ENCODE measurements around the gene DENND2D.
"Not testable (repeated sequence)": the region's sequence is repeated elsewhere in the genome, so short reads cannot be mapped to it uniquely, and the experiment has no call there.

The DENND2D gene

GRCh38 chr1:111221633-111222291, 21.3 kb upstream of the DENND2D start:
- DNase-seq: no peak

- no peak for DNase-seq
Observed at GRCh38 chr1:111221276-111221632, 20.8 kb upstream of the DENND2D start.

DNA sequence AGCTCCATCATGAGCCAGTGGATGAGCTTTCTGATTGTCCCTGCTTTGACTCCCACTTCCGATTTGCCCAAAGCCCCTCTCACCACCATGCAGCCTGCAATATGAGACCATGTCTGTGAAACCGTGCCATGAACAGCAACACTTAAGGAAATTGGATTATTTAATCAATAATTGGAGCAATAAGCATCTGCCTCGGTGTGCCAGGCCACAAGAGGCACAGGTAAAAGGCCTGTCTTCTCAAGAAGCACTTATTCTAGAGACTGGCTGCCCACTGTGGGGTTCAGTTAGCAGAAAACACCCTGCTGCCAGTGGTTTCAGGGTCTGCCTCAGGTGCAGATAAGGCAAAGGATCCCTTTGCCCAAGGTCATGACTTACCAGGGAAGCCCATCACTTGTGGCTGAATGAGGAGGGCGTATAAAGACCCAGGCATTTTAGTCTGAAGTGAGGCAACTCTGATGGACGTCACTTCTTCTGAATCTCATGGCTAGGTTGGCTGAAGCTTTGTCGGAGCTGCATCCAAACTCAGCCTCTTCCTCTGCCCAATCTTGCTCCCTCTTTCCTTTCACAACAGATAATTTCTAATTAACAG, 19.9 kb upstream of the DENND2D start:
- no peak for DNase-seq

GRCh38 chr1:111219557-111220286, 19.3 kb upstream of the DENND2D start:
- DNase-seq: peak in 1 of 2 experiments; percentile 24

GRCh38 chr1:111218701-111219556, 18.5 kb upstream of the DENND2D start:
- no peak for DNase-seq

DNA sequence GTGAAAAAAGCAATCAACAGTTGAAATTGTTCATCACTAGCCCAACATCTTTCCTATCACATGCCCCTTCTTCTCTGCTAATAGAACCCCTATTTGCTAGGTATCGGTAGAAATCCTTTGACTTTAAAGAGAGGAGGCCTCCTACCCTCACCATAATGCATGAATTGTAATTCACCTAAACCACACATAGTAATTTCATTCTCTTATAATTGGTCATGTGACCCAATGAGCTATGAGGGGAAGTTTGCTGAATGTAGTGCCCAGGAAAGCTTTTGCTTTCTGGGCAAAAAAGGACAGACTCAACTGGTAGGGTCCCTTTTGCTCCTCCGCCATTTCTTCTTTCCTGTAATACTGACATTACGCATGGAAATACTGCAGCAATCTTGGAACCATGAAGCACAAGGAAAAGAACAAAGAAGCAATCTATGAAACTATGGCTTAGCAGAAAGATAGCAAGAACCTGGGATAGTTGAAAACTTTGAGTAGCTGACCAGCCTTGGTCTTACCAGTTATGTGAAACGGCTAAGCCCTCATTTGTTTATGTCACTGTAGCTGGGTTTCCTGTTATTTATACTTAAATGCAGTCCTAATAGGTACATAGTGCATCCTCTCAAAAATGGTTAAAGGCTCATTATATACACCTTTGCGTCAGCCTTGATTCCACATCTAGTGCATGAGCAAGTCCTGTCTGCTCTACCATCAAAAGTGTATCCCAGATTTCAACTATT, 16.9 kb upstream of the DENND2D start:
- no peak for DNase-seq

GRCh38 chr1:111216751-111217150, 16.3 kb upstream of the DENND2D start:
- DNase-seq: no peak

DNA sequence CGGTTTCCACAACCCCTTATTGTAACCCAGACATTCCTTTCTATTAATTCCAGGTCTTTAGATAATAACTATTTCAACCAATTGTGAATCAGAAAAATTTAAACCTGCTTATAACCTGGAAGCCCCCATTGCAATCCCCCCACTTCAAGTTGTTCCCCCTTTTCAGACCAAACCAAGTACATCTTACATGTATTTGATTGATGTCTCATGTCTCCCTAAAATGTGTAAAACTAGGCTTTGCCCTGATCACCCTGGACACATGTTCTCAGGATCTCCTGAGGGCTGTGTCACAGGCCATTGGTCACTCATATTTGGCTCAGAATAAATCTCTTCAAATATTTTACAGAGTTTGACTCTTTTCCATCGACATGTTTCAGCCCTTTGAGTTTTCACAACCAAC, 14.8 kb upstream of the DENND2D start:
- not testable (repeated sequence) for DNase-seq

GRCh38 chr1:111214884-111215283, 14.4 kb upstream of the DENND2D start:
- peak; percentile 67 to 68 for DNase-seq

GRCh38 chr1:111214074-111214801, 13.8 kb upstream of the DENND2D start:
- no peak for DNase-seq

- no peak for DNase-seq
Observed at GRCh38 chr1:111213412-111213811, 13.0 kb upstream of the DENND2D start.

GRCh38 chr1:111212634-111213335, 12.3 kb upstream of the DENND2D start:
- no peak for DNase-seq

- no peak for DNase-seq
Observed at GRCh38 chr1:111211921-111212320, 11.5 kb upstream of the DENND2D start.

GRCh38 chr1:111209622-111210021, 9.2 kb upstream of the DENND2D start:
- DNase-seq: no peak

GRCh38 chr1:111208921-111209320, 8.5 kb upstream of the DENND2D start:
- no peak for DNase-seq

- DNase-seq: no peak
Observed at GRCh38 chr1:111205714-111206050, 5.2 kb upstream of the DENND2D start.

- DNase-seq: no peak
Observed at GRCh38 chr1:111204983-111205713, 4.7 kb upstream of the DENND2D start.

DNA sequence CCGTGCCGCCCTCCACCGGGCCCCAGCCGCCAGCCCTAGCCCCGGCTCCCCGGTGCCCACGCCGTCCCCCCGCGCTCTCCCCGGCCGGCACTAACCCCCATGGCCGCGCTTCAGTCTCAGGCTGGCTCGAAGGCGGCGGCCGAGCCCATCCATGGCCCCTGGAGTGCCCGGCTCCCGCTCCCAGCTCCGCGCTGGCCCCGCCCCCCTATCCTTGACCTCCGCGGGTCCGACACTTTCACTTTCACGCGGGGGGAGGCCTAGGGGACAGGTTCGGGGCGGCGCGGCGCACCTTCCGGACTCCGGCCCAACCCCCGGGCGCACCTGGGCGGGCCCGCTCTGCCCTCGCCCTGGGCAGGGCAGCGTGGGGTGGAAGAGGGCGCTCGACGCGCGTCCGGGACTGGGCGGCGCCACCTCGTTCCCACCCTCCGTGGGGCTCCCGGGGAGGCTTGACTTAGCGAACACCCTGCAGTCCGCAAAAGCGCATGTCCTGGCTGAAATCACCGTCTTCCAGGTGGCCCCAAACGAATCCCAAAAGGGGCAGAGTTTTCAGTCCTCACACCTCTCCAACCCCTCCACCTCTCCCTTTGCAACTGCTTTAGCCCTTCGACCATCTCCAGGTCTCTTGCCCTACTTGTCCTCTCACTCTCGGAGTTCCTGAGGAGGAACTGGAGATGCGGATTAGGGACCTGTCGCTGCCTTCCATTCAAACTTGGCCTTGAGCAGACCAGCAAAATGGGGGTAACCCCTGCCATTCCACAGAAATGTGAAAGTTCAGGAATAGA, 3.9 kb upstream of the DENND2D start:
- peak; percentile 63 to 68 for DNase-seq

GRCh38 chr1:111203681-111204200, 3.3 kb upstream of the DENND2D start:
- peak; percentile 72 to 73 for DNase-seq
